Measurements from ENCODE around the gene YEATS2.

The YEATS2 gene

GRCh38 chr3:183796372-183796771 lies 98.8 kb downstream of the YEATS2 start:
- Histone ChIP-seq H3K4me3 (ENCODE audit: low read length) (no peak overlapping the region), H3K27me3 (ENCODE audit: low read depth, low read length) (no peaks in the 10 kb centered on the region), H2AFZ (ENCODE audit: low read depth, low read length) (no peak overlapping the region), H3K9ac (ENCODE audit: low read length) (no peak overlapping the region), H3K79me2 (ENCODE audit: low read length) (no peaks in the 10 kb centered on the region), H3K27ac (ENCODE audit: low read length) (no peak overlapping the region), H3K9me3 (ENCODE audit: insufficient read depth, low read length) (no peaks in the 10 kb centered on the region), H3K36me3 (replicated peaks; ENCODE audit: low read depth, low read length) (peaks cover 55% of the 10 kb centered on the region), H3K4me2 (ENCODE audit: low read length) (no peak overlapping the region), H3K4me1 (ENCODE audit: low read length) (no peaks in the 10 kb centered on the region), H4K20me1 (ENCODE audit: insufficient read depth, low read length) (no peaks in the 10 kb centered on the region)
- TF ChIP-seq CTCF (IDR thresholded peaks at IDR 0.05; ENCODE audit: low read depth, low read length) (no peak), EZH2phosphoT487 (IDR thresholded peaks at IDR 0.05; ENCODE audit: low read depth) (no peak)

DNA sequence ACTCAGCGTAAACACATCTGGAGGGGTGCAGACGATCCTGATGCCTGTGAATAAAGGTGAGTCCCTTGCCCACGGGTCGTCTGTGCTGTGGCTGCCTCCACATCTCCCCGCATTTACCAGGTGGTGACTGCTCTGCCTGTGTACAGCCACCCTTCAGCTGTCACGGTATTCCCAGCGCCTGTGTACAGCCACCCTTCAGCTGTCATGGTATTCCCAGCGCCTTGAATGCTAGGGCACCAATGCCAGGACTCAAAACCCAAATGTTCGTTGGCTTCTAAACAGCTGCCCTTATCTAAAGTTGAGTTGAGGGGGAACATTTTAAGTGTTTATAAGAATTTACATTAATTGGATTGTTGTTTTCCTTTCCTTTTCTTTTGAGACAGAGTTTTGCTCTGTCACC lies 100.4 kb downstream of the YEATS2 start:
- H3K27me3 ChIP-seq (ENCODE audit: low read depth, low read length): no peaks in the 10 kb centered on the region
- H3K4me3 ChIP-seq (ENCODE audit: low read length): no peak overlapping the region
- no peaks in the 10 kb centered on the region for H3K79me2 ChIP-seq (ENCODE audit: low read length)
- H3K36me3 ChIP-seq (replicated peaks; ENCODE audit: low read depth, low read length): peaks cover 63% of the 10 kb centered on the region
- H3K9me3 ChIP-seq (ENCODE audit: insufficient read depth, low read length): no peaks in the 10 kb centered on the region
- H3K9ac ChIP-seq (ENCODE audit: low read length): no peak overlapping the region
- no peaks in the 10 kb centered on the region for H4K20me1 ChIP-seq (ENCODE audit: insufficient read depth, low read length)
- TF ChIP-seq CTCF (IDR thresholded peaks at IDR 0.05; ENCODE audit: low read depth, low read length) (no peak), EZH2phosphoT487 (IDR thresholded peaks at IDR 0.05; ENCODE audit: low read depth) (no peak)
- H3K27ac ChIP-seq (ENCODE audit: low read length): no peak overlapping the region
- H3K4me2 ChIP-seq (ENCODE audit: low read length): no peak overlapping the region
- no peak overlapping the region for H2AFZ ChIP-seq (ENCODE audit: low read depth, low read length)
- H3K4me1 ChIP-seq (ENCODE audit: low read length): no peaks in the 10 kb centered on the region

GRCh38 chr3:183799461-183799860 lies 101.9 kb downstream of the YEATS2 start:
- H3K79me2 ChIP-seq (ENCODE audit: low read length): no peaks in the 10 kb centered on the region
- no peak overlapping the region for H3K4me3 ChIP-seq (ENCODE audit: low read length)
- H3K4me2 ChIP-seq (ENCODE audit: low read length): no peak overlapping the region
- H3K27me3 ChIP-seq (ENCODE audit: low read depth, low read length): no peaks in the 10 kb centered on the region
- H3K36me3 ChIP-seq (replicated peaks; ENCODE audit: low read depth, low read length): peaks cover 65% of the 10 kb centered on the region
- H3K9ac ChIP-seq (ENCODE audit: low read length): no peak overlapping the region
- H2AFZ ChIP-seq (ENCODE audit: low read depth, low read length): no peak overlapping the region
- no peak for TF ChIP-seq CTCF (IDR thresholded peaks at IDR 0.05; ENCODE audit: low read depth, low read length)
- TF ChIP-seq EZH2phosphoT487 (IDR thresholded peaks at IDR 0.05; ENCODE audit: low read depth): no peak
- H3K4me1 ChIP-seq (ENCODE audit: low read length): no peaks in the 10 kb centered on the region
- H3K9me3 ChIP-seq (ENCODE audit: insufficient read depth, low read length): no peaks in the 10 kb centered on the region
- H3K27ac ChIP-seq (ENCODE audit: low read length): no peak overlapping the region
- H4K20me1 ChIP-seq (ENCODE audit: insufficient read depth, low read length): no peaks in the 10 kb centered on the region

DNA sequence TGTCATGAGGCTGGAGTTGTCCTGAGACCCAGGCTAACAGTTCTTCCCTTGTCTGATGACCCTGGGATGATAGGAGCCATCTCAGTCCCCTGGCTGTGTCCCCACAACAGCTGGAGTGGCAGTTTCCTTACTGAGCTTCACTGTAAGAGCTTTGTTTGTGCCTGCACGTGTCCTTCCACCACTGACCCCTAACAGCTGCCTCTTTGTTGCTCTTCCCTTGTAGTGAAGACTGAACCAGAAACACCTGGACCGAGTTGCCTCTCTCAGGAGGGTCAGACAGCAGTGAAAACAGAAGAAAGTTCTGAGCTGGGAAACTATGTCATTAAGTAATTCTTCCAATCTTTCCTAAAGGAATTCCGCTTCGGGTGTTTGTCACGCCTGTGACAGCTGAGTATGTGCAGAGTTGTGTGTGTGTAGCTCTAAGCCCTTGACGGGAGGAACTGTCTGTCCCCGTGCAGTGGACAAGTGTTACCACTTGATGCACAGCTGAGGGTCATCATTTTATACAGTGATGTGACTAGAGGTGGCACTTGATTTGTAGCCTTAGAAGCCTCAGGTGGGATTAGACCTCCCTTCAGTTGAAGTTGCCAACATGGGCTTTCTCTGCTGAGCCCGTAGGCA lies 102.8 kb downstream of the YEATS2 start:
- no peaks in the 10 kb centered on the region for H3K79me2 ChIP-seq (ENCODE audit: low read length)
- H3K4me2 ChIP-seq (ENCODE audit: low read length): no peak overlapping the region
- H3K27ac ChIP-seq (ENCODE audit: low read length): no peak overlapping the region
- peaks cover 62% of the 10 kb centered on the region for H3K36me3 ChIP-seq (replicated peaks; ENCODE audit: low read depth, low read length)
- no peak overlapping the region for H3K9ac ChIP-seq (ENCODE audit: low read length)
- H3K4me3 ChIP-seq (ENCODE audit: low read length): no peak overlapping the region
- TF ChIP-seq EZH2phosphoT487 (IDR thresholded peaks at IDR 0.05; ENCODE audit: low read depth) (no peak), CTCF (IDR thresholded peaks at IDR 0.05; ENCODE audit: low read depth, low read length) (no peak)
- H2AFZ ChIP-seq (ENCODE audit: low read depth, low read length): no peak overlapping the region
- no peaks in the 10 kb centered on the region for H3K4me1 ChIP-seq (ENCODE audit: low read length)
- no peaks in the 10 kb centered on the region for H4K20me1 ChIP-seq (ENCODE audit: insufficient read depth, low read length)
- no peaks in the 10 kb centered on the region for H3K27me3 ChIP-seq (ENCODE audit: low read depth, low read length)
- no peaks in the 10 kb centered on the region for H3K9me3 ChIP-seq (ENCODE audit: insufficient read depth, low read length)

Measured in OCI-LY3 (cell line).